Naive thymus-derived CD4-positive, alpha-beta T cell (primary cell): Measurements from ENCODE around the gene FRMPD3. TPM values are rescaled to one million over a fixed set of nuclear protein-coding genes. Genes with fewer than 3 reads are reported as not detected.

Experiments used
- ATAC-seq: fragments of 150-1000 bp; cut with Tn5 transposase; 2 replicates; pipeline ENCODE4 v1.10.0; 2021; ENCODE audit warnings: mild to moderate bottlenecking, moderate library complexity
- CTCF ChIA-PET: fragments of 350-600 bp; sonication (Branson Sonifier 250); formaldehyde crosslinking; loops from one replicate; lab custom pipeline; 2021; ENCODE audit warnings: antibody characterized with exemption; lab: Charles Lee
- POLR2A ChIA-PET: fragments of 350-600 bp; sonication (Branson Sonifier 250); formaldehyde crosslinking; loops from one replicate; lab custom pipeline; 2021; ENCODE audit warnings: antibody characterized with exemption, inconsistent platforms; lab: Charles Lee
- DNase-seq, 9 donors: peaks; one replicate each; pipeline versions ENCODE4 v3.0.0 to v3.0.0-alpha.2; 2020 to 2022; ENCODE audit warnings: mixed read lengths in 1 of 9
- H3K27ac ChIP-seq: one replicate; pipeline ENCODE4 v1.7.0; 2013; ENCODE audit warnings: mild to moderate bottlenecking, low read depth, low read length, moderate library complexity
- H3K27me3 ChIP-seq, 2 donors: one replicate each; pipeline ENCODE4 v1.7.0; 2013; ENCODE audit warnings: low read length in 2 of 2, mild to moderate bottlenecking in 2 of 2, moderate library complexity in 2 of 2; ENCODE audit not compliant: control insufficient read depth in 2 of 2, insufficient read depth in 2 of 2
- H3K36me3 ChIP-seq, 3 experiments: 1 replicate in 2 of 3; 2 replicates in 1 of 3; pipeline ENCODE4 v1.7.0; 2013; ENCODE audit warnings: low read length in 3 of 3, mild to moderate bottlenecking in 3 of 3, moderate library complexity in 1 of 3; ENCODE audit not compliant: insufficient read depth in 3 of 3, control insufficient read depth in 2 of 3
- H3K4me1 ChIP-seq, 2 donors: one replicate each; pipeline ENCODE4 v1.7.0; 2013; ENCODE audit warnings: low read length in 2 of 2, mild to moderate bottlenecking in 2 of 2, moderate library complexity in 1 of 2; ENCODE audit not compliant: control insufficient read depth in 2 of 2, insufficient read depth in 2 of 2
- H3K4me3 ChIP-seq: 2 replicates; pipeline ENCODE4 v1.7.0; 2013; ENCODE audit warnings: mild to moderate bottlenecking, low read length
- H3K9me3 ChIP-seq, 3 experiments: 1 replicate in 2 of 3; 2 replicates in 1 of 3; pipeline ENCODE4 v1.7.0; 2013; ENCODE audit warnings: low read length in 3 of 3; ENCODE audit not compliant: control insufficient read depth in 2 of 3
- H3K27ac Mint-ChIP-seq, 9 donors: one replicate each; pipeline ENCODE4 v1.8.0; 2020 to 2022; ENCODE audit warnings: mixed read lengths in 9 of 9, mild to moderate bottlenecking in 8 of 9, moderate library complexity in 5 of 9, inconsistent platforms in 2 of 9
- H3K27me3 Mint-ChIP-seq, 5 donors: one replicate each; pipeline ENCODE4 v1.8.0; 2021 to 2022; ENCODE audit warnings: mixed read lengths in 5 of 5, mild to moderate bottlenecking in 1 of 5
- H3K36me3 Mint-ChIP-seq, 5 donors: one replicate each; pipeline ENCODE4 v1.8.0; 2020 to 2022; ENCODE audit warnings: mixed read lengths in 5 of 5, mild to moderate bottlenecking in 3 of 5, inconsistent platforms in 1 of 5
- H3K4me1 Mint-ChIP-seq, 7 donors: one replicate each; pipeline ENCODE4 v1.8.0; 2020 to 2022; ENCODE audit warnings: mixed read lengths in 7 of 7, mild to moderate bottlenecking in 3 of 7, inconsistent platforms in 1 of 7
- H3K4me3 Mint-ChIP-seq, 10 donors: one replicate each; pipeline ENCODE4 v1.8.0; 2020 to 2022; ENCODE audit warnings: mild to moderate bottlenecking in 10 of 10, mixed read lengths in 10 of 10, moderate library complexity in 6 of 10, inconsistent platforms in 2 of 10
- H3K9me3 Mint-ChIP-seq, 11 donors: one replicate each; pipeline ENCODE4 v1.8.0; 2020 to 2022; ENCODE audit warnings: mixed read lengths in 11 of 11, mild to moderate bottlenecking in 4 of 11, inconsistent platforms in 1 of 11, moderate library complexity in 1 of 11
- intact Hi-C, 2 donors: fragments of 100-400 bp; cut with micrococcal nuclease; formaldehyde crosslinking; loops; one replicate each; pipeline ENCODE4 v1.15.1; 2023
- polyA plus RNA-seq, 2 donors: library from polyadenylated mRNA; unstranded; fragments of 300-500 nt; fragmentation: Illumina TruSeq; gene quantifications; one replicate each; pipeline ENCODE4 v1.2.3, GENCODE V29; 2021
- total RNA-seq, 6 experiments: library from RNA in 5 of 6; stranded (reverse) in 5 of 6; gene quantifications; 1 replicate in 5 of 6; 2 replicates in 1 of 6; pipeline ENCODE4 v1.2.3 and lab custom pipeline; 2021 to 2026

The FRMPD3 gene
- total and polyA plus RNA-seq, 7 experiments from 2014 or later, result 0.05 to 2.5 (median 0.29) TPM; not detected in 4

- ATAC-seq, result no peak
- H3K27me3 Mint-ChIP-seq, result peaks cover 0 to 7% (median 5%) of the 10 kb centered on the region in 5 donors
- peaks cover 0 to under 1% (median 0%) of the 10 kb centered on the region in 11 donors for H3K9me3 Mint-ChIP-seq
- DNase-seq, result no peak
- no peaks in the 10 kb centered on the region for H3K36me3 Mint-ChIP-seq
- Histone ChIP-seq H3K9me3 (no peaks in the 10 kb centered on the region), H3K36me3 (no peaks in the 10 kb centered on the region), H3K4me1 (no peaks in the 10 kb centered on the region), H3K27ac (no peak overlapping the region), H3K27me3 (no peaks in the 10 kb centered on the region), H3K4me3 (no peak overlapping the region)
- ChIA-PET CTCF (no interaction called here), POLR2A (no interaction called here)
- no peak overlapping the region for H3K27ac Mint-ChIP-seq
- no peak overlapping the region for H3K4me3 Mint-ChIP-seq
- intact Hi-C loops, result no loop called here
- H3K4me1 Mint-ChIP-seq, result no peaks in the 10 kb centered on the region
Measured at GRCh38 chrX:107496786-107497185, 47.3 kb downstream of the FRMPD3 start.

Other genes with a start within 250 kb of the FRMPD3 start
- gene NUP62CL, start 243.2 kb upstream of the FRMPD3 start, total RNA-seq, result 1 to 10 TPM in 3 of 5 experiments, under 1 TPM in 2; 0.73 to 2.1 (median 1.6) TPM
- 1 to 10 TPM in 1 of 2 donors, under 1 TPM in 1; 0.57 to 1.2 TPM for gene NUP62CL, start 243.2 kb upstream of the FRMPD3 start, polyA plus RNA-seq
- not detected for gene DNAAF6, start 243.0 kb upstream of the FRMPD3 start, total RNA-seq
- gene DNAAF6, start 243.0 kb upstream of the FRMPD3 start, polyA plus RNA-seq, result not detected
- gene PRPS1, start 178.9 kb downstream of the FRMPD3 start, total RNA-seq, result 10 to 100 TPM; 59.2 to 71.8 (median 62.6) TPM
- 10 to 100 TPM; 54.7 to 56.8 TPM for gene PRPS1, start 178.9 kb downstream of the FRMPD3 start, polyA plus RNA-seq